PFSK-1 (cell line): ENCODE measurements around the gene HAT1.

Experiments
- FOXP2 ChIP-seq: optimal IDR thresholded peaks from 2 replicates; pipeline ENCODE3; 2011; ENCODE audit warnings: borderline replicate concordance, control low read depth, inconsistent platforms; ENCODE audit not compliant: insufficient read depth; ENCODE audit errors: extremely low read length, extremely low read depth
- POLR2AphosphoS5 ChIP-seq: IDR thresholded peaks from 2 replicates; pipeline ENCODE4 v1.6.1; 2012; ENCODE audit warnings: low read depth, mild to moderate bottlenecking, control low read depth, low read length, moderate library complexity
- REST ChIP-seq, 2 experiments: IDR thresholded peaks; 2 replicates each; pipeline versions ENCODE4 v1.6.1 to v1.8.0; 2011 to 2012; ENCODE audit warnings: low read depth in 2 of 2, low read length in 2 of 2, control low read depth in 1 of 2, inconsistent platforms in 1 of 2, mild to moderate bottlenecking in 1 of 2, moderate library complexity in 1 of 2; ENCODE audit not compliant: insufficient read depth in 1 of 2
- SIN3A ChIP-seq: IDR thresholded peaks from 2 replicates; pipeline ENCODE4 v1.6.1; 2012; ENCODE audit warnings: mild to moderate bottlenecking, low read length, moderate library complexity, borderline replicate concordance; ENCODE audit not compliant: insufficient read depth
- TAF1 ChIP-seq: IDR thresholded peaks from 2 replicates; pipeline ENCODE4 v1.6.1; 2012; ENCODE audit warnings: low read length, control low read depth, borderline replicate concordance; ENCODE audit not compliant: insufficient read depth

DNA sequence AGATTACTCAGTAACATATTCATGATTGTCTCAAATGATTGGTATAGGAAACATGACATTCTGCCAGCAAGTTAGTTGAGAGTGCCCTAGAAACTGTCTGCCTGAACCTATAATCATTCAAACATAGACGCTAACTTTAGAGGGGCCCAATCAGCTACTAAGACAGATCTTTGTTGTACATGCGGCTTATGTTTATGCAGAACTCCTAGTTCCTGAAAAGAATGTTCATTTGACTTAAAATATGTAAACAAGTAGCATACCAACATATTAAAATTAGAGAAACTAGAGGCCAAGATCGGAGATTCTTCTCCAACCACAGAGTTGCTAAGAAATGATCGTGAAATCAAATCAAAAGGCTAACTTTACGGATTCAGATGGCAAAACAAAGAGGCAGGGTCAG lies 73.3 kb downstream of the HAT1 start:
- TF ChIP-seq POLR2AphosphoS5: no peak
- no peak for TF ChIP-seq REST (IDR thresholded peaks at IDR 0.05; ENCODE audit: insufficient read depth in 1 of 2, low read depth in 2 of 2, low read length in 2 of 2)
- no peak for TF ChIP-seq TAF1
- no peak for TF ChIP-seq SIN3A
- TF ChIP-seq FOXP2: no peak
